Measurements from ENCODE around the gene RFESD. TPM values are rescaled to one million over a fixed set of nuclear protein-coding genes. Genes with fewer than 3 reads are reported as not detected.

The RFESD gene
- total RNA-seq, 1 donor from 2014 or later = 0.52 TPM

GRCh38 chr5:95620870-95621838 is 25.4 kb upstream of the RFESD start:
- no peak for TF ChIP-seq CTCF (conservative IDR thresholded peaks at IDR 0.05; ENCODE audit: low read depth, low read length)
- DNase-seq (ENCODE audit: low read depth) = no peak
- H3K4me3 ChIP-seq (ENCODE audit: low read depth, low read length) = peak overlapping the region; percentile 45

GRCh38 chr5:95621839-95622629 is 24.5 kb upstream of the RFESD start:
- DNase-seq (ENCODE audit: low read depth) = no peak
- no peak overlapping the region for H3K4me3 ChIP-seq (ENCODE audit: low read depth, low read length)
- no peak for TF ChIP-seq CTCF (conservative IDR thresholded peaks at IDR 0.05; ENCODE audit: low read depth, low read length)

GRCh38 chr5:95623706-95624105 is 22.9 kb upstream of the RFESD start:
- TF ChIP-seq CTCF (conservative IDR thresholded peaks at IDR 0.05; ENCODE audit: low read depth, low read length) = no peak
- no peak overlapping the region for H3K4me3 ChIP-seq (ENCODE audit: low read depth, low read length)
- DNase-seq (ENCODE audit: low read depth) = no peak

- no peak for DNase-seq (ENCODE audit: low read depth)
- no peak for TF ChIP-seq CTCF (conservative IDR thresholded peaks at IDR 0.05; ENCODE audit: low read depth, low read length)
Measured at GRCh38 chr5:95624368-95624767, 22.2 kb upstream of the RFESD start.

GRCh38 chr5:95626701-95627100 is 19.9 kb upstream of the RFESD start:
- no peak overlapping the region for H3K4me3 ChIP-seq (ENCODE audit: low read depth, low read length)
- no peak for DNase-seq (ENCODE audit: low read depth)
- TF ChIP-seq CTCF (conservative IDR thresholded peaks at IDR 0.05; ENCODE audit: low read depth, low read length) = no peak

More at GRCh38 chr5:95624368-95624767, 22.2 kb upstream of the RFESD start:
- no peak overlapping the region for H3K4me3 ChIP-seq (ENCODE audit: low read depth, low read length)

GRCh38 chr5:95627971-95628810 is 18.4 kb upstream of the RFESD start:
- no peak for DNase-seq (ENCODE audit: low read depth)
- no peak overlapping the region for H3K4me3 ChIP-seq (ENCODE audit: low read depth, low read length)
- TF ChIP-seq CTCF (conservative IDR thresholded peaks at IDR 0.05; ENCODE audit: low read depth, low read length) = no peak
